Measurements from ENCODE around the gene PDHX. TPM values are rescaled to one million over a fixed set of nuclear protein-coding genes. Genes with fewer than 3 reads are reported as not detected.
"Not testable (repeated sequence)": the region's sequence is repeated elsewhere in the genome, so short reads cannot be mapped to it uniquely, and the experiment has no call there.

The PDHX gene
- polyA plus RNA-seq, 1 donor: 38.6 TPM

- no peak for DNase-seq
Measured at GRCh38 chr11:35015621-35016387, 99.4 kb downstream of the PDHX start.

GRCh38 chr11:35016916-35017315 is 100.5 kb downstream of the PDHX start:
- no peak for DNase-seq

GRCh38 chr11:35017528-35018342 is 101.3 kb downstream of the PDHX start:
- no peak for DNase-seq

- DNase-seq: no peak
Measured at GRCh38 chr11:35021589-35021988, 105.2 kb downstream of the PDHX start.

GRCh38 chr11:35023940-35024339 is 107.5 kb downstream of the PDHX start:
- DNase-seq: not testable (repeated sequence)

- DNase-seq: not testable (repeated sequence)
Measured at GRCh38 chr11:35028007-35028406, 111.6 kb downstream of the PDHX start.

GRCh38 chr11:35029979-35030682 is 113.7 kb downstream of the PDHX start:
- no peak for DNase-seq

- DNase-seq: no peak
Measured at GRCh38 chr11:35030716-35031213, 114.3 kb downstream of the PDHX start.

- DNase-seq: no peak
Measured at GRCh38 chr11:35031346-35031745, 114.9 kb downstream of the PDHX start.

GRCh38 chr11:35031867-35032266 is 115.4 kb downstream of the PDHX start:
- DNase-seq: no peak

GRCh38 chr11:35033011-35033410 is 116.6 kb downstream of the PDHX start:
- no peak for DNase-seq

GRCh38 chr11:35034401-35034800 is 118.0 kb downstream of the PDHX start:
- DNase-seq: no peak

- DNase-seq: no peak
Measured at GRCh38 chr11:35035894-35036408, 119.5 kb downstream of the PDHX start.

- DNase-seq: no peak
Measured at GRCh38 chr11:35036639-35037038, 120.2 kb downstream of the PDHX start.

GRCh38 chr11:35038211-35038928 is 122.0 kb downstream of the PDHX start:
- DNase-seq: no peak

- DNase-seq: no peak
Measured at GRCh38 chr11:35039076-35039475, 122.7 kb downstream of the PDHX start.

GRCh38 chr11:35040221-35040942 is 124.0 kb downstream of the PDHX start:
- DNase-seq: no peak

- DNase-seq: no peak
Measured at GRCh38 chr11:35041070-35041554, 124.7 kb downstream of the PDHX start.

GRCh38 chr11:35042224-35042623 is 125.8 kb downstream of the PDHX start:
- no peak for DNase-seq

GRCh38 chr11:35042913-35043312 is 126.5 kb downstream of the PDHX start:
- no peak for DNase-seq

GRCh38 chr11:35043936-35044335 is 127.5 kb downstream of the PDHX start:
- no peak for DNase-seq

All from left kidney (tissue), 2 donors.